Measurements from ENCODE around the gene GKN2.

The GKN2 gene

DNA sequence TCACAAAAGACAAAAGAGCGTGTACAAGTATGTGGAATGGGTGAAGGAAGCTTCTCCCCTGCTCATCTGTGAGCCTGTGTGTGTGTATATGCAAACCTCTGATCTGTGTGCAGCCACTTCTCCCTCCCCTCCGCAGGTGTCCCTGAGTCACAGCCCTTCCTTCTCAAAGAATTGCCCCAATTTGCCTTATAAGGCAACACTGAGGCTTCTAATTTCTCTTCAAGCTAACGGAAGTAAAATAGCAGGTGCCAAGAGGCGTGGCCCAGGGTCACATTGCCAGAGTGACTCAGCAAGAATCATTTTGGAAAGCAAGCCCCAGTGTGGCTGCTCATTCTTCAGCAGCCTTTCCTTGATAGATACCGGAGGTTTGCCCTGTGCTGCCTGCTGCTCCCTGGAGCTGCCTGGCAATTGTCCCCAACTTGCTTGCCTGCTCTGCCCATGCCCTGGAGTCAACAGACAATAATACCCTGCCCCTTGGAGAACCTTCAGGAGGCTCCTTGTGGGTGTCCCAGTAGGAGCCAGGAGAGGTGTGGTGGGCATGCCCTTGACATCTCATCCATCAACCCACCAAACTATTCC, 44.2 kb downstream of the GKN2 start:
- no peak for TF ChIP-seq ZNF565 (CRISPR knock-in tag; conservative IDR thresholded peaks at IDR 0.05; ENCODE audit: low read depth)
- TF ChIP-seq, protein P1, sequence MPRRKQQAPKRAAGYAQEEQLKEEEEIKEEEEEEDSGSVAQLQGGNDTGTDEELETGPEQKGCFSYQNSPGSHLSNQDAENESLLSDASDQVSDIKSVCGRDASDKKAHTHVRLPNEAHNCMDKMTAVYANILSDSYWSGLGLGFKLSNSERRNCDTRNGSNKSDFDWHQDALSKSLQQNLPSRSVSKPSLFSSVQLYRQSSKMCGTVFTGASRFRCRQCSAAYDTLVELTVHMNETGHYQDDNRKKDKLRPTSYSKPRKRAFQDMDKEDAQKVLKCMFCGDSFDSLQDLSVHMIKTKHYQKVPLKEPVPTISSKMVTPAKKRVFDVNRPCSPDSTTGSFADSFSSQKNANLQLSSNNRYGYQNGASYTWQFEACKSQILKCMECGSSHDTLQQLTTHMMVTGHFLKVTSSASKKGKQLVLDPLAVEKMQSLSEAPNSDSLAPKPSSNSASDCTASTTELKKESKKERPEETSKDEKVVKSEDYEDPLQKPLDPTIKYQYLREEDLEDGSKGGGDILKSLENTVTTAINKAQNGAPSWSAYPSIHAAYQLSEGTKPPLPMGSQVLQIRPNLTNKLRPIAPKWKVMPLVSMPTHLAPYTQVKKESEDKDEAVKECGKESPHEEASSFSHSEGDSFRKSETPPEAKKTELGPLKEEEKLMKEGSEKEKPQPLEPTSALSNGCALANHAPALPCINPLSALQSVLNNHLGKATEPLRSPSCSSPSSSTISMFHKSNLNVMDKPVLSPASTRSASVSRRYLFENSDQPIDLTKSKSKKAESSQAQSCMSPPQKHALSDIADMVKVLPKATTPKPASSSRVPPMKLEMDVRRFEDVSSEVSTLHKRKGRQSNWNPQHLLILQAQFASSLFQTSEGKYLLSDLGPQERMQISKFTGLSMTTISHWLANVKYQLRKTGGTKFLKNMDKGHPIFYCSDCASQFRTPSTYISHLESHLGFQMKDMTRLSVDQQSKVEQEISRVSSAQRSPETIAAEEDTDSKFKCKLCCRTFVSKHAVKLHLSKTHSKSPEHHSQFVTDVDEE (CRISPR knock-in tag; IDR thresholded peaks at IDR 0.05): no peak
- TF ChIP-seq TCF4 (CRISPR knock-in tag; IDR thresholded peaks at IDR 0.05; ENCODE audit: borderline replicate concordance): no peak
- no peak for TF ChIP-seq TOX (CRISPR knock-in tag; IDR thresholded peaks at IDR 0.05; ENCODE audit: borderline replicate concordance)
- TF ChIP-seq ZFP3 (CRISPR knock-in tag; IDR thresholded peaks at IDR 0.05): no peak
- no peak for TF ChIP-seq ARNTL (CRISPR knock-in tag; IDR thresholded peaks at IDR 0.05; ENCODE audit: borderline replicate concordance, low read depth)
- no peak for TF ChIP-seq ISL1 (CRISPR knock-in tag; IDR thresholded peaks at IDR 0.05)
- TF ChIP-seq, protein P2, sequence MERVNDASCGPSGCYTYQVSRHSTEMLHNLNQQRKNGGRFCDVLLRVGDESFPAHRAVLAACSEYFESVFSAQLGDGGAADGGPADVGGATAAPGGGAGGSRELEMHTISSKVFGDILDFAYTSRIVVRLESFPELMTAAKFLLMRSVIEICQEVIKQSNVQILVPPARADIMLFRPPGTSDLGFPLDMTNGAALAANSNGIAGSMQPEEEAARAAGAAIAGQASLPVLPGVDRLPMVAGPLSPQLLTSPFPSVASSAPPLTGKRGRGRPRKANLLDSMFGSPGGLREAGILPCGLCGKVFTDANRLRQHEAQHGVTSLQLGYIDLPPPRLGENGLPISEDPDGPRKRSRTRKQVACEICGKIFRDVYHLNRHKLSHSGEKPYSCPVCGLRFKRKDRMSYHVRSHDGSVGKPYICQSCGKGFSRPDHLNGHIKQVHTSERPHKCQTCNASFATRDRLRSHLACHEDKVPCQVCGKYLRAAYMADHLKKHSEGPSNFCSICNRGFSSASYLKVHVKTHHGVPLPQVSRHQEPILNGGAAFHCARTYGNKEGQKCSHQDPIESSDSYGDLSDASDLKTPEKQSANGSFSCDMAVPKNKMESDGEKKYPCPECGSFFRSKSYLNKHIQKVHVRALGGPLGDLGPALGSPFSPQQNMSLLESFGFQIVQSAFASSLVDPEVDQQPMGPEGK (CRISPR knock-in tag; IDR thresholded peaks at IDR 0.05; ENCODE audit: borderline replicate concordance): no peak
- ATAC-seq: peak; percentile 42

DNA sequence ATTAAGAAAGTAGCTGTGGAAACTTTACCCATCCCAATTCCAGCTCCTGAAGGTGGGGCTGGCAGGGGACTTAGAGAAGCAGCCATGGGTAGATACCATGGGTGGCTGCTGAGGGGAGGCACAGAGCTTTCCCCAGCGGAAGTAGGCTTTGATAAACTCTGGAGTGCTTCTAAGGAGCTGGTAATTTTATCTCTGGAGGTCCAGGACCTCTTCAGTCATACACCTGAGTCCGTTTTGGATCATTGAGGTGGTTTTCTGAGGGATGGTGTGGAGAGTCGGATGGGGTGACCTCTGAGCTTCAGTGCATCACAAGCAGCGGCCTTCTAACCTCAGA, 44.8 kb downstream of the GKN2 start:
- TF ChIP-seq ZC3H10 (CRISPR knock-in tag; IDR thresholded peaks at IDR 0.05): no peak
- TF ChIP-seq SNAI2 (CRISPR knock-in tag; IDR thresholded peaks at IDR 0.05): no peak
- TF ChIP-seq ZNF70 (CRISPR knock-in tag; IDR thresholded peaks at IDR 0.05): no peak
- no peak for TF ChIP-seq OSR1 (CRISPR knock-in tag; IDR thresholded peaks at IDR 0.05)
- no peak for TF ChIP-seq ESRRG (CRISPR knock-in tag; IDR thresholded peaks at IDR 0.05)
- no peak for TF ChIP-seq GLIS3 (CRISPR knock-in tag; IDR thresholded peaks at IDR 0.05)
- no peak for TF ChIP-seq BACH2 (CRISPR knock-in tag; IDR thresholded peaks at IDR 0.05; ENCODE audit: borderline replicate concordance)
- TF ChIP-seq, protein P3, sequence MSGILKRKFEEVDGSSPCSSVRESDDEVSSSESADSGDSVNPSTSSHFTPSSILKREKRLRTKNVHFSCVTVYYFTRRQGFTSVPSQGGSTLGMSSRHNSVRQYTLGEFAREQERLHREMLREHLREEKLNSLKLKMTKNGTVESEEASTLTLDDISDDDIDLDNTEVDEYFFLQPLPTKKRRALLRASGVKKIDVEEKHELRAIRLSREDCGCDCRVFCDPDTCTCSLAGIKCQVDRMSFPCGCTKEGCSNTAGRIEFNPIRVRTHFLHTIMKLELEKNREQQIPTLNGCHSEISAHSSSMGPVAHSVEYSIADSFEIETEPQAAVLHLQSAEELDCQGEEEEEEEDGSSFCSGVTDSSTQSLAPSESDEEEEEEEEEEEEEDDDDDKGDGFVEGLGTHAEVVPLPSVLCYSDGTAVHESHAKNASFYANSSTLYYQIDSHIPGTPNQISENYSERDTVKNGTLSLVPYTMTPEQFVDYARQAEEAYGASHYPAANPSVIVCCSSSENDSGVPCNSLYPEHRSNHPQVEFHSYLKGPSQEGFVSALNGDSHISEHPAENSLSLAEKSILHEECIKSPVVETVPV (CRISPR knock-in tag; IDR thresholded peaks at IDR 0.05): no peak
- no peak for TF ChIP-seq TOX (CRISPR knock-in tag; IDR thresholded peaks at IDR 0.05; ENCODE audit: borderline replicate concordance)
- ATAC-seq: no peak

DNA sequence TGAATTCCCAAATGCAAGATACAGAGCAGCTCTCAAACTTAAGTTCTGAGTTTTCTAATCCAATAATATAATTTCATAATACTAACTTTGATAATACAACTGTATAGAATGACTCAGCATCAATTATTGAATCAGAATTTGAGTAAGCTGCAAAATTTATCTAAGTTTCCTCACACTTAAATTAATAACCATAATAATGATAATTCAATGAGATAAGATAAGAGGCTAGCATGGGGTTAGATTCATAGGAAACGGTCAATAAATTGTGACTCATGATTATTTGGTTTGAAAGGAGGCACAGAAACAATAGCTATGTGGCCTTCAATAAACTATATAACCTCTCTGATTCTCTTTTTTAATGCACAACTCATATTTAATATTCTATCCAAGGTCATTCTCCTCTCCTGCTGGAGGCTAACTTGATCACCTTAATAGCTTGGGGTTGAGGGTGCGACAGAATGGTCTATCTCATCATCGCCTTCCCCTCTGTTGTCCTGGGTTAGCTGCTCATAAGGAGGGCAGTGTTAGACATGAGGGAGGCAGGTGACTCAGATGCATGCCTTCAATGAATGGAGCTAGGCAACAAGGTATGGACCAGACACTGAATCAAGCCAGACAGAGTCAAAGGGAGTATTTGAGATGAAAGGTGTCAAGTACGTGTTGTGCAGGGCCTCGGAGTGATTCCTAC, 45.3 kb downstream of the GKN2 start:
- peak; percentile 68 for TF ChIP-seq ISL1 (CRISPR knock-in tag; IDR thresholded peaks at IDR 0.05)
- TF ChIP-seq BACH2 (CRISPR knock-in tag; IDR thresholded peaks at IDR 0.05; ENCODE audit: borderline replicate concordance): no peak
- TF ChIP-seq TCF4 (CRISPR knock-in tag; IDR thresholded peaks at IDR 0.05; ENCODE audit: borderline replicate concordance): no peak
- TF ChIP-seq, protein P4, sequence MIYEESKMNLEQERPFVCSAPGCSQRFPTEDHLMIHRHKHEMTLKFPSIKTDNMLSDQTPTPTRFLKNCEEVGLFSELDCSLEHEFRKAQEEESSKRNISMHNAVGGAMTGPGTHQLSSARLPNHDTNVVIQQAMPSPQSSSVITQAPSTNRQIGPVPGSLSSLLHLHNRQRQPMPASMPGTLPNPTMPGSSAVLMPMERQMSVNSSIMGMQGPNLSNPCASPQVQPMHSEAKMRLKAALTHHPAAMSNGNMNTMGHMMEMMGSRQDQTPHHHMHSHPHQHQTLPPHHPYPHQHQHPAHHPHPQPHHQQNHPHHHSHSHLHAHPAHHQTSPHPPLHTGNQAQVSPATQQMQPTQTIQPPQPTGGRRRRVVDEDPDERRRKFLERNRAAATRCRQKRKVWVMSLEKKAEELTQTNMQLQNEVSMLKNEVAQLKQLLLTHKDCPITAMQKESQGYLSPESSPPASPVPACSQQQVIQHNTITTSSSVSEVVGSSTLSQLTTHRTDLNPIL (CRISPR knock-in tag; IDR thresholded peaks at IDR 0.05; ENCODE audit: low read depth): no peak
- TF ChIP-seq GLIS3 (CRISPR knock-in tag; IDR thresholded peaks at IDR 0.05): no peak
- TF ChIP-seq ZC3H10 (CRISPR knock-in tag; IDR thresholded peaks at IDR 0.05): no peak
- TF ChIP-seq CSDC2 (CRISPR knock-in tag; IDR thresholded peaks at IDR 0.05): no peak
- no peak for TF ChIP-seq ARNTL (CRISPR knock-in tag; IDR thresholded peaks at IDR 0.05; ENCODE audit: borderline replicate concordance, low read depth)
- ATAC-seq: no peak

DNA sequence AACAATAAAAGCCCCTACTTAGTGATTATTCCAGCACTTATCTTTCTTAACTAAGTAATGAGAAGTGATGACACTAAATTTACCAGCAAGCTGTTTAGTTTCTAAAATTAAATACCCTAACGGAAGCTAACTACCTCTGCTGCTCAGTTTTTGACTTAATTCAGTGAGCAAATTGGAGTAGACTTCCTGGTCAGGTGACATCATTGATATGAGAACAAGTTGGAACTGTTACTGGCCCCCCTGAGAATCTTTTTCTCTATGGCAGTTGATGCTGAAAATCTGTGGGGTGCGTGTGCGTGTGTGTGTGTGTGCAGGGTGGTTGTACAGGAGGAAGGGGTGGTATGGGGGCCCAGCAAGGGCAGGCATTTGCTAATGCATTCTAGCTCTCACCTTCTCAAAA, 46.0 kb downstream of the GKN2 start:
- TF ChIP-seq PPARA (CRISPR knock-in tag; IDR thresholded peaks at IDR 0.05; ENCODE audit: borderline replicate concordance): no peak
- ATAC-seq: no peak

Data from SK-N-SH treated with all-trans-retinoic acid at 6 μM for 48 hours (cell line).